Fibroblast of lung (primary cell): Measurements from ENCODE around the gene REM1. TPM values are rescaled to one million over a fixed set of nuclear protein-coding genes. Genes with fewer than 3 reads are reported as not detected.

Experiments
- DNase-seq, 2 donors: peaks; one replicate each; pipeline versions ENCODE4 v3.0.0 to v3.0.0-alpha.2; 2010; ENCODE audit warnings: low read depth in 2 of 2
- H2AFZ ChIP-seq: 2 replicates; pipeline ENCODE4 v1.5.1; 2012; ENCODE audit warnings: low read length, control low read depth, inconsistent platforms
- H3K27ac ChIP-seq: 2 replicates; pipeline ENCODE4 v1.5.1; 2011; ENCODE audit warnings: low read length, control low read depth; ENCODE audit not compliant: insufficient read depth
- H3K27me3 ChIP-seq: 2 replicates; pipeline ENCODE4 v1.5.1; 2011; ENCODE audit warnings: mild to moderate bottlenecking, low read length; ENCODE audit not compliant: control insufficient read depth, insufficient read depth
- H3K36me3 ChIP-seq: 2 replicates; pipeline ENCODE4 v1.5.1; 2011; ENCODE audit warnings: low read length; ENCODE audit not compliant: control insufficient read depth, insufficient read depth
- H3K4me1 ChIP-seq: 2 replicates; pipeline ENCODE4 v1.5.1; 2011; ENCODE audit warnings: low read length; ENCODE audit not compliant: control insufficient read depth, insufficient read depth; ENCODE audit errors: extremely low read depth
- H3K4me2 ChIP-seq: 2 replicates; pipeline ENCODE4 v1.5.1; 2011; ENCODE audit warnings: low read length, control low read depth; ENCODE audit not compliant: insufficient read depth; ENCODE audit errors: extremely low read depth
- H3K4me3 ChIP-seq, 4 experiments: fragments of 200-600 bp in 1 of 4; sonication (generic) in 1 of 4; replicated peaks in 1 of 4; 2 replicates each; pipeline ENCODE4 v1.5.1; 2011 to 2016; ENCODE audit warnings: low read length in 4 of 4, low read depth in 3 of 4, mild to moderate bottlenecking in 3 of 4, control low read depth in 2 of 4, inconsistent platforms in 1 of 4, mixed read lengths in 1 of 4; ENCODE audit not compliant: insufficient read depth in 1 of 4; ENCODE audit errors: control extremely low read depth in 1 of 4
- H3K79me2 ChIP-seq: 2 replicates; pipeline ENCODE4 v1.5.1; 2012; ENCODE audit warnings: mild to moderate bottlenecking, low read length, inconsistent platforms; ENCODE audit not compliant: control insufficient read depth, insufficient read depth
- H3K9ac ChIP-seq: 2 replicates; pipeline ENCODE4 v1.5.1; 2011; ENCODE audit warnings: mild to moderate bottlenecking, low read length, control low read depth; ENCODE audit not compliant: insufficient read depth
- H3K9me3 ChIP-seq: 2 replicates; pipeline ENCODE4 v1.5.1; 2012; ENCODE audit warnings: low read depth, low read length; ENCODE audit not compliant: control insufficient read depth, insufficient read depth
- H4K20me1 ChIP-seq: 2 replicates; pipeline ENCODE4 v1.5.1; 2011; ENCODE audit warnings: low read length; ENCODE audit not compliant: control insufficient read depth, insufficient read depth; ENCODE audit errors: extremely low read depth
- EZH2 ChIP-seq: IDR thresholded peaks from 2 replicates; pipeline ENCODE4 v1.5.1; 2012; ENCODE audit warnings: low read length, control low read depth, mild to moderate bottlenecking; ENCODE audit errors: missing control alignments
- polyA plus RNA-seq, 2 donors: library from polyadenylated mRNA; depleted of rRNA in 1 of 2; stranded (reverse) in 1 of 2; unstranded in 1 of 2; fragments of >200 nt; gene quantifications; 2 replicates each; pipeline ENCODE4 v1.2.1, GENCODE V29; 2011 to 2012; ENCODE audit warnings: missing spikeins in 1 of 2
- total RNA-seq: library from RNA; depleted of rRNA; stranded (reverse); fragments of >200 nt; gene quantifications from 2 replicates; pipeline ENCODE4 v1.2.1, GENCODE V29; 2014
- TF ChIP-seq, protein P1 (sequence below), 2 donors: IDR thresholded peaks in 1 of 2; conservative IDR thresholded peaks in 1 of 2; 1 replicate in 1 of 2; 2 replicates in 1 of 2; pipeline ENCODE4 v1.5.1; 2011 to 2012; ENCODE audit warnings: low read length in 2 of 2, control low read depth in 1 of 2, inconsistent platforms in 1 of 2, low read depth in 1 of 2, mild to moderate bottlenecking in 1 of 2

REM1 gene
- total and polyA plus RNA-seq, 2 donors (not counting 1 experiment from before 2014, with no cell fraction given), result not detected

DNA sequence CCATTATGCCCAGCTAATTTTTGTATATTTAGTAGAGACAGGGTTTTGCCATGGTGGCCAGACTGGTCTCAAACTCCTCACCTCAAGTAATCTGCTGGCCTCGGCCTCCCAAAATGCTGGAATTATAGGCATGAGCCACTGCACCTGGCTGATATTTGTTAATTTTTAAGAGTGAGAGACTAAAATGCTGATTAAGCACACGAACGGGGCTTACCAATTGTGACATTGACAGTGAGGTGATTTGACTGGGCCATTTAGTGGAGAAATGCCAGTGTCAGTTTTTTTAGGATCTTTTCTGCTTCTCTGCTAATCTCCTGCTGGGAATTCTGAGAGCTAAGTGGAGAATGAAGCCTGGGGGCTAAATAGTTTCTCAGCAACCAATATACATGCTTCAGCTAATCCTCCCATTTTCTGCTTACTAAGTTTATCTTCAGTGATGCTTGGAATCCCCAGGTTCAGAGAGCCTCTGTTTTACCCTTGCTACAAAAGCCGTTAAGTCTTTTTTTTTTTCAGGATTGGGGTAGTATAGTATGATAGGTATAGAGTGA lies 44.4 kb upstream of the REM1 start:
- Histone ChIP-seq H2AFZ (no peak overlapping the region), H3K27ac (no peak overlapping the region), H3K9me3 (no peaks in the 10 kb centered on the region), H3K9ac (no peak overlapping the region), H3K4me2 (no peak overlapping the region), H3K27me3 (no peaks in the 10 kb centered on the region), H3K36me3 (no peaks in the 10 kb centered on the region), H3K4me1 (no peaks in the 10 kb centered on the region), H3K4me3 (no peak overlapping the region), H4K20me1 (no peaks in the 10 kb centered on the region), H3K79me2 (no peaks in the 10 kb centered on the region)
- TF ChIP-seq EZH2, result no peak
- TF ChIP-seq, protein P1, sequence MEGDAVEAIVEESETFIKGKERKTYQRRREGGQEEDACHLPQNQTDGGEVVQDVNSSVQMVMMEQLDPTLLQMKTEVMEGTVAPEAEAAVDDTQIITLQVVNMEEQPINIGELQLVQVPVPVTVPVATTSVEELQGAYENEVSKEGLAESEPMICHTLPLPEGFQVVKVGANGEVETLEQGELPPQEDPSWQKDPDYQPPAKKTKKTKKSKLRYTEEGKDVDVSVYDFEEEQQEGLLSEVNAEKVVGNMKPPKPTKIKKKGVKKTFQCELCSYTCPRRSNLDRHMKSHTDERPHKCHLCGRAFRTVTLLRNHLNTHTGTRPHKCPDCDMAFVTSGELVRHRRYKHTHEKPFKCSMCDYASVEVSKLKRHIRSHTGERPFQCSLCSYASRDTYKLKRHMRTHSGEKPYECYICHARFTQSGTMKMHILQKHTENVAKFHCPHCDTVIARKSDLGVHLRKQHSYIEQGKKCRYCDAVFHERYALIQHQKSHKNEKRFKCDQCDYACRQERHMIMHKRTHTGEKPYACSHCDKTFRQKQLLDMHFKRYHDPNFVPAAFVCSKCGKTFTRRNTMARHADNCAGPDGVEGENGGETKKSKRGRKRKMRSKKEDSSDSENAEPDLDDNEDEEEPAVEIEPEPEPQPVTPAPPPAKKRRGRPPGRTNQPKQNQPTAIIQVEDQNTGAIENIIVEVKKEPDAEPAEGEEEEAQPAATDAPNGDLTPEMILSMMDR (conservative IDR thresholded peaks at IDR 0.05 in 1 of 2, IDR thresholded peaks at IDR 0.05 in 1 of 2; ENCODE audit: low read depth in 1 of 2, low read length in 2 of 2), result no peak
- no peak for DNase-seq

DNA sequence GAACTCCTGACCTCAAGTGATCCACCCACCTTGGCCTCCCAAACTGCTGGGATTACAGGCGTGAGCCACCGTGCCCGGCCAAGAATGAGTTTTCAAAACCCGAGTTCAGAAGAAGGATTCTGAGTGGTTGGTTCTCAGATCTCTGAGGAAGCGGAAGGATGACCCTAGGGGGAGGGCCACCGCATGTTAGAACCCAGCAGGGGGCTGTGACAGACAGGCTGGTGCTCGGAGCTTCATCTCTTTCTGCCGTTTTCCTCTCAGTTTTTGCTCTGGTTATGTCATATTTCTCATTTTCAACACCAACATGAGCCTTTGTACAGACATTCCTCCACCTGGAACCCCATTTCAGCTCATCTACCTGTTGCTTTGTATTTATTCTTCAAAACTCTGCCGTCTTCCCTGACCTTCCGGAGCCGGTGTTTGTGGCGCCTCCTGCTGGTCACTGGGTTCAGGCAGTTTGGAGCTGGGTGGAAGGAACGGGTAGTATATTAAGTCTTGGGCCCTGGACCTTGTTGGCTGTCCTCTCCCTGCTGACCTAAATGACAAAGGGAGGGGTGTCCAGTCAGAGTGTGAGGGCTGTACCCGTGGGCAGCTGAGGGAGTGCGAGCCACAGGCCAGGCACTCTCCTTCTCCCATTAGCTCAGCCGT lies 35.0 kb upstream of the REM1 start, which contains the start of gene DEFB123:
TSS of gene DEFB123 (plus strand) at position 621 of the 648 bp plus-strand sequence. CDS start 67 bp downstream, outside the sequence.
- no peak within 1 kb of the TSS for H3K27ac ChIP-seq
- no peak for TF ChIP-seq EZH2
- TF ChIP-seq, protein P1 (conservative IDR thresholded peaks at IDR 0.05 in 1 of 2, IDR thresholded peaks at IDR 0.05 in 1 of 2; ENCODE audit: low read depth in 1 of 2, low read length in 2 of 2), result no peak
- H3K9me3 ChIP-seq, result no peaks in the 10 kb centered on the region
- H3K9ac ChIP-seq, result no peak within 1 kb of the TSS
- H3K4me1 ChIP-seq, result no peaks in the 10 kb centered on the region
- H3K27me3 ChIP-seq, result no peaks in the 10 kb centered on the region
- H4K20me1 ChIP-seq, result no peaks in the 10 kb centered on the region
- no peaks in the 10 kb centered on the region for H3K79me2 ChIP-seq
- no peak within 1 kb of the TSS for H3K4me3 ChIP-seq
- no peak for DNase-seq
- no peak within 1 kb of the TSS for H2AFZ ChIP-seq
- no peak within 1 kb of the TSS for H3K4me2 ChIP-seq
- H3K36me3 ChIP-seq, result no peaks in the 10 kb centered on the region

DNA sequence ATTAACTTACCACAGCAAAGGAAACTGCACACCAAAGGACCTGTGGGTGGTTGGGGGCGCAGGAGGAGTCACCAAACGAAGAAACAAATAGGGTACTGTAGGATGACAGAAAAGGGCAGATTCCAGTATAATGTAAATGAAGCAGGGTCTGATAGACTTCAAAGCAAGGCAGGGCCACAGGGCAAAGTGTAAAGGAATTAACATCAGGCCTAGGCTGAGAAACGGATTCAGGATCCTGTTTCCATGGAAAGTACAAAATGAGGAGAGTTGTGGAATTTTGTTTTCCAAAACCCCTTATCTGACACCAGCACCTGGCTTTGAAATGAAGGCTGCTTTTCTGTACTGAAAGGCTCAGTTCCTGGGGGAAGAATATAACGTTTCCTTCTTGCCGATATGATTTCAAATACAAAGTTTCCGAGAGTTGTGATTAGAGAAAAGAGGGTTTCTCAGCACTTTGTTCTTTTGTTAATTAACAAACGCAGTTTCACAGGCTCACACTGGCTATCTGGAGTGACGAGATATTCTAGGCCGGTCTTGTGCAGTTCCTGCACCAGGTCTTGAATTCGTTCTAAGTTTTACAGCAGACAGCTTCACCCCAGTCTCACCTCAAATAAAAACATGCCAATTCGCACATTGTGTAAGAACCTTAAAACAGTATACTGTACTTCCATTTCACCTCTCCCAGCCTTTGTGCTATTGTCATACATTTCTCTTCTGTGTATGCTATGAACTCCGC lies 28.8 kb upstream of the REM1 start:
- Histone ChIP-seq H4K20me1 (no peaks in the 10 kb centered on the region), H3K4me3 (no peak overlapping the region), H3K9ac (no peak overlapping the region), H3K4me2 (no peak overlapping the region), H3K9me3 (no peaks in the 10 kb centered on the region), H2AFZ (no peak overlapping the region), H3K79me2 (no peaks in the 10 kb centered on the region), H3K27me3 (no peaks in the 10 kb centered on the region), H3K27ac (no peak overlapping the region), H3K4me1 (no peaks in the 10 kb centered on the region), H3K36me3 (no peaks in the 10 kb centered on the region)
- no peak for DNase-seq
- TF ChIP-seq EZH2, result no peak
- TF ChIP-seq, protein P1 (conservative IDR thresholded peaks at IDR 0.05 in 1 of 2, IDR thresholded peaks at IDR 0.05 in 1 of 2; ENCODE audit: low read depth in 1 of 2, low read length in 2 of 2), result no peak
